Stimulated activated CD8-positive, alpha-beta memory T cell treated with anti-CD3 and anti-CD28 coated beads, Interleukin-12 subunit alpha, Interleukin-12 subunit beta, amount 100 ng/mL, for 24 hours (primary cell): ENCODE results near the gene NCAPG.

ENCODE experiments used
- DNase-seq: peaks from one replicate; pipeline ENCODE4 v3.0.0-alpha.2; 2020; ENCODE audit errors: extremely low read depth

Gene NCAPG

DNA sequence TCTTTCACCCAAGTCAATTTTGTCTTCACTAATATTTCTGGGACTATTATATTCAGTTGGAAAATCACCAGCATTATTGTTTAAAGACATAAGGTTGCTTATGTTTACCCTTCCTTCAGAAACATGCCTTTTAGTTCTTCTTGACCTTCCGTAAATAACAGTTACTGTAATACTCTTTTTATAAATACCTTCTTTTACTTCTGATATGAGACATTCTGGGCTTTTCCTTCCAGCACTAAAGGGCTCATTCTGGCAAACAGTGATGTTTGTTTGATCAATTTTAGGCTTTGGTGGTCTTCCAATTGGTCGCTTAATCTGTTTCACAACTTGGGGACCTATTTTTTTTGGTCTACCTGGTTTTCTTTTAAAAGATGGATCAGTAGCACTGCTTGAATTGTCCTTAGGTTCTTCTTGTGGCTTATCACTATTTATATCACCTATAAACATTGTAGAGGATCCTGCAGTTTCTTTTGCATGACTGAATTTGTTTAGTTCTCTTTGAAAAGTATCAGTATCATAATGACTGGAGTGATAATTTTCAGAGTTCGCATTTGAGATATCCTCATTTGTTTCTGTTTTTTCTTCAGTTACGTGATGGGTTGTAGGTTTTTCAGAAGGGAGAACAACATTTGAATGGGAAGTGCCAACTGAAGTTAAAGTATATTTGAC lies 64.8 kb downstream of the NCAPG start:
- DNase-seq: no peak

DNA sequence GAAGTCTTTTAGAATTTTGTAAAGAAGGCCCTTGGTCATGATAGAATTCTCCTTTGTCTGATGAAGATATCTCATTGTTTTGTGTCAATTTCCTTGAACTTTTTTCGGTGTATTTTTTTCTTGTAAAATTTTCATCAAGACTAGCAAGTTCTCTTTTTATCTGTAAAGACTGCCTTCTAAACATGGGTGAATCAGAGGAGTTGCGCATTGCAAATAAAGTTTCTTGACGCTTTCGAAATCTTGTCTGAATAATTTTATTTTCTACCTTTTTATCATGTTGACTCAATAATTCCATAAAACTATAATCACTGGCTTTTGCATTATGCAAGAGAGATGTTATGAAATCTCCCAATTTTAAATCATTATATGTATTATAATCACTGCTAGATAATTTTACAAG lies 66.2 kb downstream of the NCAPG start:
- no peak for DNase-seq

DNA sequence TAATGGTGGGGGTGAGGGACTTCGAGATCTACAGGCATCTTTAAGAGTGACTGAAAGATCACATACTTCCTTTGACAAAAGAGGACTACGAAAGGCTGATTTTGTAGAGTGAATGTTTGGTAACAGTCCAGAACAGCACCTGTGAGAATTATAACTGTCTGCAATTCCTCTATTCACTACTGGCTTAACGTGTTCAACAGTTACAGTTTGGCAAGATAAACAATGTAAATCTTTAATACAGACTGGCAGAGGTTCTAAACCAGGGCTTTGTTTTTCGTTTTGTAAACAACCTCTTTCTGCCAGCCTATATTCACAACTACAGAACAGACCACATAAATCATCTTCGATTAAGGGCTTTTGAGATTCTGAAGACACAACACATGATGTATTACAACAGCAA lies 66.9 kb downstream of the NCAPG start:
- DNase-seq: no peak

DNA sequence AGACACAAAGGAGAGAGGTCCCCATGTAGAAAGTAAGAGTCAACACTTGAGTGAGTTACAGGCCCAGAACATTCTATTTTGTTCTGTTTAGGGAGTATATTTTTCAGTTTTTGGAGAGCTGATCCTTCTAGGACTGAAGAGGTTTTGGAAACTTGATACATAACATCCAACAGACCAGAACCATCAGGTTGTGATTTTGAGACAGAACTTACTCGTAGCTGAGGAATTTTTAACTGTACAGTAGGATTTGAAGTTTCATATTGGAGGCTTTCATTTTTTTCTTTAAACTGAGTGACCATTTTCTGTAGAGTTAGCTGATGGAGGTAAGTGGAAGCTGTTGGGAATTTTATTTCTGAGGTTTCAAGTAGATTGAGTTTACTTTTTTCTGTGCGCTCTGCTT lies 73.3 kb downstream of the NCAPG start:
- no peak for DNase-seq

DNA sequence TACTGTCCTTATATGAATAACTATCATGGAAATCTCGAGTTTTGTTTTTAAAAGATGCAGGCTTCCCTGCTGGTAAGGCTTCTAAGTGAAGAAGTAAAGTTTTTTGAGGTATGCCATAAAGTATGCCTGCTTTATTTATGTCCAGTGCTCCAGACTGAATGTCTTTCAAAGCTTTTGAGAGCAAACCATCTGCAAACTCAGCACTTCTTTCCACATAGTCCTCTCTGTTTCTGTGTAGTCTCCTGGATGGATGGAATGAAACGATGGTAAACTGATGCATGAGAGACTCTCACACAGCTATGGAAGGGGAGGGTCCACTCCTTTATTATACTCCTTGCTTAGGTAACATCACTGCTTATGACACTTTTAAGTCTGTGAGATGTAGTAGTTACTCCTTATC lies 73.7 kb downstream of the NCAPG start:
- DNase-seq: no peak

DNA sequence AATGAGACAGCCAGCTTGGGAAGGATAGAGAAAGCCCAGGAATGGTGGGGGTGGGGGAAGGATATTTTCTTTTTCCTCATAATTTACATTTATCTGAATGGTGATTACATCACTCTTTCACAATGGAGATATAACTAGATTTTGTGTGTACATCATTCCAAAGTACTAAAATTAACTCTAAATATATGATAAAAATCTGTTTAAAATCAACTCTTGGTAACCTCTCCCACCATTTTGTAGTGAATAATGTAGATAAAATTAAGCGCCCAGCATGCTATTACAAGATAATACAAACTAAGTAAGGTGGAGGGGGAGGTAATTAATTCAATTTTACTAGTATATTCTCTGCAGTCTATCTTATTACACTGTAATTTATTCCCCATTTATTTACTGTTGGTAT lies 78.9 kb downstream of the NCAPG start:
- no peak for DNase-seq

DNA sequence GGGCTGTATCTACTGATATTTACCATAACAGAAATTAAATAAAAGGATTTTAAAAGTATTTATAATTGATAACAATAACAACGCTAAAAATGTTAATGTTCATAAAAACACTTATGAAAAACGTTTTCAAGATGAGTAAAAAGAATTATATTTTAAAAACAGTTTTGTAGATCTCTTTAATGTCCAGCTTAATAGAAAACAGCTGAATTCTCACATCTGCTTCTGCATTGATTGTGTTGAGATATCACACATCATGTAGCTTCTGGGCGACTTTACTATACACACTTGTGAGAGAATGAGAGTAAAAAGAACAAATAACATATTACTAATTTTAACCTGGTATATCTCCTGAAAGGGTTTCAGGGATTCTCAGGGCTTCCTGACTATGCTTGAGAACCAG lies 83.6 kb downstream of the NCAPG start:
- DNase-seq: no peak
